Measurements from ENCODE around the gene QKI.

GRCh38 chr6:163513003-163513402 is 98.5 kb downstream of the QKI start:
- TF ChIP-seq CTCF (IDR thresholded peaks at IDR 0.05; ENCODE audit: low read length) = no peak
- no peak for TF ChIP-seq EZH2 (optimal IDR thresholded peaks at IDR 0.05; ENCODE audit: low read depth, low read length)
- no peak for TF ChIP-seq EZH2phosphoT487 (IDR thresholded peaks at IDR 0.05; ENCODE audit: low read length)

Data from MM.1S (cell line).